AG09319 (cell line): Measurements from ENCODE around the gene EHHADH.

ENCODE experiments used
- DNase-seq: peaks from one replicate; pipeline ENCODE4 v3.0.0-alpha.2; 2010; ENCODE audit warnings: low read depth; ENCODE audit errors: extremely low read depth
- CTCF ChIP-seq: IDR thresholded peaks from 2 replicates; pipeline ENCODE4 v1.5.1; 2011; ENCODE audit warnings: low read depth, mild to moderate bottlenecking, inconsistent platforms, low read length, moderate library complexity

EHHADH gene

GRCh38 chr3:185149591-185149990, 104.3 kb downstream of the EHHADH start:
- DNase-seq: no peak
- no peak for TF ChIP-seq CTCF

GRCh38 chr3:185145511-185145910, 108.3 kb downstream of the EHHADH start:
- TF ChIP-seq CTCF: no peak
- DNase-seq: no peak

- no peak for DNase-seq
- no peak for TF ChIP-seq CTCF
Measured at GRCh38 chr3:185144784-185145183, 109.1 kb downstream of the EHHADH start.
